Measurements from ENCODE around the gene DYNC1H1. TPM values are rescaled to one million over a fixed set of nuclear protein-coding genes. Genes with fewer than 3 reads are reported as not detected.

DYNC1H1 gene
- total and polyA plus RNA-seq, 2 donors (not counting 1 experiment from before 2014, with no cell fraction given), result 73.2 to 257 TPM

- Mint-ChIP-seq H3K4me3 (peak overlapping the region; percentile 46), H3K27me3 (no peaks in the 10 kb centered on the region), H3K9me3 (ENCODE audit: insufficient read depth) (no peaks in the 10 kb centered on the region), H3K4me1 (peaks cover 45% of the 10 kb centered on the region), H3K27ac (no peak overlapping the region)
- ChIA-PET CTCF (interaction anchor here (0.5 to 1.5 kb wide), 2 partner anchors 15 to 196 kb away, joined by 3 read pairs; no protein-coding TSS in a partner anchor), POLR2A (interaction anchor here (0.9 kb wide), 1 partner anchor 260 kb away, joined by 3 read pairs; no protein-coding TSS in a partner anchor)
- Histone ChIP-seq H3K4me2 (replicated peaks; ENCODE audit: low read depth, low read length, poor library complexity, severe bottlenecking) (no peak overlapping the region), H3K79me2 (ENCODE audit: control insufficient read depth, insufficient read depth, low read length) (peaks cover 73% of the 10 kb centered on the region), H3K9ac (ENCODE audit: low read length) (no peak overlapping the region), H3K9me3 (ENCODE audit: control extremely low read depth in 1 of 3, control insufficient read depth in 2 of 3, insufficient read depth in 1 of 3, low read length in 2 of 3) (no peaks in the 10 kb centered on the region), H4K20me1 (ENCODE audit: control insufficient read depth, insufficient read depth, low read length, poor library complexity, severe bottlenecking) (peaks cover 27% of the 10 kb centered on the region), H3K27ac (ENCODE audit: low read length in 2 of 2) (no peak overlapping the region), H3K36me3 (replicated peaks in 1 of 2; ENCODE audit: control extremely low read depth in 1 of 2, control insufficient read depth in 1 of 2, extremely low read depth in 1 of 2, insufficient read depth in 2 of 2, low read length in 1 of 2) (peaks cover 1 to 7% of the 10 kb centered on the region in 2 experiments), H2AFZ (ENCODE audit: insufficient read depth, low read depth, low read length, poor library complexity, severe bottlenecking) (no peak overlapping the region), H3K27me3 (replicated peaks in 1 of 4; ENCODE audit: control extremely low read depth in 1 of 4, control insufficient read depth in 3 of 4, insufficient read depth in 4 of 4, low read length in 3 of 4) (no peaks in the 10 kb centered on the region), H3K4me1 (ENCODE audit: control insufficient read depth in 2 of 2, insufficient read depth in 2 of 2, low read length in 2 of 2) (peaks cover 12 to 32% of the 10 kb centered on the region in 2 donors), H3K4me3 (ENCODE audit: control extremely low read depth in 1 of 5, extremely low read depth in 1 of 5, insufficient read depth in 1 of 5, low read depth in 2 of 5, low read length in 4 of 5) (no peak overlapping the region)
- no peak for ATAC-seq (ENCODE audit: low read depth)
- no peak for DNase-seq
- no CpG with 5 or more reads among the region's 2 CpGs for WGBS (ENCODE audit: insufficient coverage)
- intact Hi-C loops (cut with micrococcal nuclease), result no loop called here
- no peak for TF ChIP-seq CTCF (IDR thresholded peaks at IDR 0.05)
- TF ChIP-seq EZH2 (IDR thresholded peaks at IDR 0.05; ENCODE audit: borderline replicate concordance, insufficient read depth, low read depth, low read length, poor library complexity, severe bottlenecking), result no peak
Measured at GRCh38 chr14:101966742-101967141, 2.4 kb downstream of the DYNC1H1 start.

DNA sequence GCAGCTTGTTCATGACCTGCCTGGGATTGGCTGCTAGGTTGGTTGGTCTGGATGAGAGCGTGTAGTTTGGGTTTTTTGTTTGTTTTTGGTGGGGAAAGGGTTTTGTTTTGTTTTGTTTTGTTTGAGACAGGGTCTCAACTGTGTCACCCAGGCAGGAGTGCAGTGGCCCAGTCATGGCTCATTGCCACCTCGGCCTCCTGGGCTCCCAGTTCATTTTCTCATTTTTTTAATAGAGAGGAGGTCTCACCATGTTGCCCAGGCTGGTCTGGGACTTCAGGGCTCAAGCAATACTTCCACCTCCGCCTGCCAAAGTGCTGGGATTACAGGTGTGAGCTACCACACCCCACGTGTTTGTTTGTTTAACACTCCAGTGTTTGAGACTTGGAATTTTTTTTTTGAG is 3.8 kb downstream of the DYNC1H1 start:
- Histone ChIP-seq H3K9ac (ENCODE audit: low read length) (no peak overlapping the region), H4K20me1 (ENCODE audit: control insufficient read depth, insufficient read depth, low read length, poor library complexity, severe bottlenecking) (peaks cover 36% of the 10 kb centered on the region), H3K4me2 (replicated peaks; ENCODE audit: low read depth, low read length, poor library complexity, severe bottlenecking) (no peak overlapping the region), H3K36me3 (replicated peaks in 1 of 2; ENCODE audit: control extremely low read depth in 1 of 2, control insufficient read depth in 1 of 2, extremely low read depth in 1 of 2, insufficient read depth in 2 of 2, low read length in 1 of 2) (peaks cover 1 to 7% of the 10 kb centered on the region in 2 experiments), H3K79me2 (ENCODE audit: control insufficient read depth, insufficient read depth, low read length) (peaks cover 88% of the 10 kb centered on the region), H3K27me3 (replicated peaks in 1 of 4; ENCODE audit: control extremely low read depth in 1 of 4, control insufficient read depth in 3 of 4, insufficient read depth in 4 of 4, low read length in 3 of 4) (no peaks in the 10 kb centered on the region), H2AFZ (ENCODE audit: insufficient read depth, low read depth, low read length, poor library complexity, severe bottlenecking) (no peak overlapping the region), H3K9me3 (ENCODE audit: control extremely low read depth in 1 of 3, control insufficient read depth in 2 of 3, insufficient read depth in 1 of 3, low read length in 2 of 3) (no peaks in the 10 kb centered on the region), H3K4me3 (ENCODE audit: control extremely low read depth in 1 of 5, extremely low read depth in 1 of 5, insufficient read depth in 1 of 5, low read depth in 2 of 5, low read length in 4 of 5) (no peak overlapping the region), H3K27ac (ENCODE audit: low read length in 2 of 2) (no peak overlapping the region), H3K4me1 (ENCODE audit: control insufficient read depth in 2 of 2, insufficient read depth in 2 of 2, low read length in 2 of 2) (peaks cover 12 to 32% of the 10 kb centered on the region in 2 donors)
- ChIA-PET POLR2A (no interaction called here), CTCF (interaction anchor here (1.1 to 1.4 kb wide), 3 partner anchors 197 to 354 kb away, joined by 3 to 4 read pairs (median 3); no protein-coding TSS in a partner anchor)
- ATAC-seq (ENCODE audit: low read depth) (no peak), DNase-seq (no peak)
- Mint-ChIP-seq H3K4me1 (peaks cover 51% of the 10 kb centered on the region), H3K9me3 (ENCODE audit: insufficient read depth) (no peaks in the 10 kb centered on the region), H3K27ac (peak overlapping the region; percentile 10), H3K4me3 (no peak overlapping the region), H3K27me3 (no peaks in the 10 kb centered on the region)
- TF ChIP-seq EZH2 (IDR thresholded peaks at IDR 0.05; ENCODE audit: borderline replicate concordance, insufficient read depth, low read depth, low read length, poor library complexity, severe bottlenecking), result no peak
- 89% methylated on average over 1 of the region's 4 CpGs for WGBS (ENCODE audit: insufficient coverage)
- intact Hi-C loops (cut with micrococcal nuclease), result no loop called here
